Measurements from ENCODE around the gene VEGFC.

Gene VEGFC

GRCh38 chr4:176645246-176645960 lies 147.3 kb downstream of the VEGFC start:
- Mint-ChIP-seq H3K27ac (no peak overlapping the region), H3K9me3 (no peaks in the 10 kb centered on the region), H3K4me3 (no peak overlapping the region), H3K36me3 (ENCODE audit: low read depth) (no peaks in the 10 kb centered on the region), H3K27me3 (no peaks in the 10 kb centered on the region), H3K4me1 (ENCODE audit: low read depth) (no peaks in the 10 kb centered on the region)

- Mint-ChIP-seq H3K27me3 (no peaks in the 10 kb centered on the region), H3K9me3 (peaks cover 4% of the 10 kb centered on the region), H3K4me1 (ENCODE audit: low read depth) (no peaks in the 10 kb centered on the region), H3K36me3 (ENCODE audit: low read depth) (no peaks in the 10 kb centered on the region), H3K27ac (no peak overlapping the region), H3K4me3 (no peak overlapping the region)
Observed at GRCh38 chr4:176642472-176642871, 150.2 kb downstream of the VEGFC start.

DNA sequence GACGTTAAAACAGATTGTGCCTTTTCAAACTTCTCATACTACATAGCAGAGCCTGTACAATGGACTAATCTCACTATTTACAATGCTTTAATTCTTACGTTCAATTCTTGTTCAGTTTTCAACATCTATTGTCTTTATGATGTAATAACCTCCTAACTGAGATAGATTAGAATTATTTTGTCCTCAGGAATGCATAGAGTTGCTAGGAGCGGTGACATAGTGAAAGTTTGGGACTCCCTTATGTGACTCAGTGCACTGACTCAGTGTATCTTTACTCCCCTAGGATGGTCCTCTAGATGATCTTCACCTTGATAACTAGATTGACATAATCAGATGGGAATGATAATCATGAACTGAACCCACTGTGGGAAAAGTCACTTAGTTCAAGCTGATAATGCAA lies 151.5 kb downstream of the VEGFC start:
- no peak overlapping the region for H3K4me3 Mint-ChIP-seq
- H3K27me3 Mint-ChIP-seq: no peaks in the 10 kb centered on the region
- no peaks in the 10 kb centered on the region for H3K36me3 Mint-ChIP-seq (ENCODE audit: low read depth)
- H3K27ac Mint-ChIP-seq: no peak overlapping the region
- H3K9me3 Mint-ChIP-seq: peaks cover 4% of the 10 kb centered on the region
- H3K4me1 Mint-ChIP-seq (ENCODE audit: low read depth): no peaks in the 10 kb centered on the region

DNA sequence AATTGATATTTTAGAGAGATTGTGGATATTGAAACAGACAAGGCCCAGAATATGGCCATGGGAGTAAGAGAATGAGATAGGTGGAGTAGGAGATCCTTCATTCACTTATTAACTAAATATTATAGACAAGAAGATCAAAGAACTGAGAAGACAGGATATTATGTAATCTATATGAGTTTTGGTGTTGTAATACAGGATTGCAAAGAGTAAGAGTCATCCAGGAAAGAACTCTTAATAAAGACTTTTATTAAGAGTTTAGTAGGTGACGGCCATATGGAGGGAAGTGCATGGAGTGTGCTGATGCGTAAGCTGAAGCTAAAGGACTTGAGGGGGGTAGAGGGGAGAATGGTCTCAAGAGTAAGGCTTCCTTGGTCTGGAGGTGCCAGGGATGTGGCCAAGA lies 153.7 kb downstream of the VEGFC start:
- H3K4me1 Mint-ChIP-seq (ENCODE audit: low read depth): no peaks in the 10 kb centered on the region

DNA sequence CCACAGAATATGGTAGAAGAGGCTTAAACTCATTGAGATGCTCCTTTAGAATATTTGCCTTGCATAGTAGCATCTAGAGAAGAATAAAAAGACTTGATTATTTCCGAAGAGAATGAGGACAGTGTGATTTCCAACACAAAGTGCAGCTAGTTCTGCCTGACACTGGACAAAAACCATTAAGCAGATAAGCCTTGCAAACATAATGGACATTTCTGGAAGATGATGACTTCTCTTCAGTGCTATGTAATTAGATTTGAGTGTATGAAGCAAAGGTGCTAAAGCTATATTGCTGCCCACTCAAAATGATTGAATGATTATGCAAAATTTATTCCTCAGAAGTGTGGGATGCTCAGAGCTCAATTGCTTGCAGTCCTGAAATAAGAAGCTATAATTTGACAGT lies 156.4 kb downstream of the VEGFC start:
- H3K9me3 Mint-ChIP-seq: peaks cover 4% of the 10 kb centered on the region
- no peaks in the 10 kb centered on the region for H3K36me3 Mint-ChIP-seq (ENCODE audit: low read depth)
- H3K4me3 Mint-ChIP-seq: no peak overlapping the region
- no peaks in the 10 kb centered on the region for H3K4me1 Mint-ChIP-seq (ENCODE audit: low read depth)
- H3K27me3 Mint-ChIP-seq: no peaks in the 10 kb centered on the region
- H3K27ac Mint-ChIP-seq: no peak overlapping the region

More for the DNA sequence above, 153.7 kb downstream of the VEGFC start:
- Mint-ChIP-seq H3K27me3 (no peaks in the 10 kb centered on the region), H3K4me3 (no peak overlapping the region), H3K36me3 (ENCODE audit: low read depth) (no peaks in the 10 kb centered on the region), H3K27ac (no peak overlapping the region), H3K9me3 (peaks cover 4% of the 10 kb centered on the region)

DNA sequence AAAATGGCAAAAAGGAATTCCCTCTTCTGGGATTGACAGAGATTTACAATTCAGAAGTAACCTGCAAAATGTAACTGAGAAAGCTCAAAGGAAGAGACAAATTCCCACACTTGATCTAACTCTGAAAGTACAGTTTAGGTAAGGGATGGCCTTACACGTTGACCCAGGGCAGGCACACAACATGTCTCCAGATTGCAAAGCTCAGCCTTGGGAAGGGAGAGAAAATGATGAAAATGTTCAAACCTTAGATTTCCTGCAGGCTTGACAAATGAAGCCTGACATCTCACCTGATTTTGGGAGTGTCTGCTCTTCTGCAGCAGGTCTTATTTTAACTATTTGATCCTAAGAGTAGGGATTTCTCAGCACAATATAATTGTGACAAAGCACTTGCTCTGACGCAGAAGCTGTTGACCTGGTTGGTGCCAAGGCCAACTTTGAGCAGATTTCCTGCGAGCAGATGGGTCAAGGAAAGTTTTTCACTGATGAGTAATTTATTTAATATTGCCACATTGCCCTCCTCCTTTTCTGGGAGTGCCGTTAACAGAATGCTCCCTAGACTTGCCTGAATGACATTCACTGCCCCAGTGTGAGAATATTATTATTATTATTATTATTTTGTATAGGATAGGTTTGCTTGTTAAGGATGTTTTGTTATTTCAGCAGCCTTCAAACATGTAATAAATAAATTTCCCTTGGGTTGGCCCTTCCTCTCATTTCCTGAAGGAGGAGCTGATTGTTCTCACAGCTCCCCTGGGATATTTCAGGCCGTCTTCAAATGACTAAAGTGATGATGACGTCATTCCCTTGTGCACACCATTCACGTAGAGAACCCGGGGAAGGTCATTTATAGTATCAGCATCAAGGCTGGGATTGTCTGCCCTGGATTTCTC lies 157.1 kb downstream of the VEGFC start:
- Mint-ChIP-seq H3K9me3 (peaks cover 4% of the 10 kb centered on the region), H3K36me3 (ENCODE audit: low read depth) (no peaks in the 10 kb centered on the region), H3K27me3 (no peaks in the 10 kb centered on the region), H3K4me3 (no peak overlapping the region), H3K4me1 (ENCODE audit: low read depth) (no peaks in the 10 kb centered on the region), H3K27ac (no peak overlapping the region)
